Activated CD4-positive, CD25-positive, alpha-beta regulatory T cell treated with anti-CD3 and anti-CD28 coated beads, Interleukin-2, amount 50 U/mL, for 16 hours (primary cell): ENCODE measurements around the gene CSF3R.

Experiments used
- DNase-seq: peaks from one replicate; pipeline ENCODE4 v3.0.0-alpha.2; 2020; ENCODE audit warnings: low read depth, low spot score

The CSF3R gene

DNA sequence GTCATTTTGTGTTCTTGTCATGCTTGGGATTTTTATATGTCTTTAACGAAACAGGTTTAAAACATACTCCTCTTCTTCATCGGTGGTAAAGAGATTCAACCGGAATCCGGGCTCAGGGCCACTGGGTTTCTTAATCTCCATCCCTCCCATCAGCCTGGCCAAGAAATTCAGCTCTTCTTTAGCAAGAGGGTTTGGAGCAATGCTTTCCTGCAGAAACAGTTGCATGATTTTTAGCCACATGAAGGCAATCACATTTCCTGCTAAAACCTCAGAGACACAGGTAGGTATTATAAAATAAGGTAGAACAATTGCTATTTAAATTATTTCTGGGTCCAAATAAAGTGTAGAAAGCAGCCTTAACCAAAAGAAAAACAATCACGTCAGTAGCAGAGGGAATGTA is 62.3 kb downstream of the CSF3R start:
- no peak for DNase-seq

DNA sequence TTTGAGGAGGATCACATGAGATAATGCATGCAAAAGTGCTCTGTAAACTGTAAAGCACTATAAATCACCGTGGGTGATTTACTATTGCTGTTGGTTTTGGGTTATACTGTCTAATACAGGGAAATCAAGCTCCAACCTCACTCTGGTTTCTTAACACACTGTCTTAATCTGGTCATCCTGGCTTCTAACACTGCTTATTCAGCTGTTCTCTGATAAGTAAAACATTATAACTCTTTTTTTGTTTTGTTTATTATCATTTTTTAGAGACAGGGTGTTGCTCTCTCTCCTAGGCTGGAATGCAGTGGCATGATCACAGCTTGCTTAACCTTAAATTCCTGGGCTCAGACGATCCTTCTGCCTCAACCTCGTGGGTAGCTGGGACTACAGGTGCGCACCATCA is 63.1 kb downstream of the CSF3R start:
- no peak for DNase-seq

DNA sequence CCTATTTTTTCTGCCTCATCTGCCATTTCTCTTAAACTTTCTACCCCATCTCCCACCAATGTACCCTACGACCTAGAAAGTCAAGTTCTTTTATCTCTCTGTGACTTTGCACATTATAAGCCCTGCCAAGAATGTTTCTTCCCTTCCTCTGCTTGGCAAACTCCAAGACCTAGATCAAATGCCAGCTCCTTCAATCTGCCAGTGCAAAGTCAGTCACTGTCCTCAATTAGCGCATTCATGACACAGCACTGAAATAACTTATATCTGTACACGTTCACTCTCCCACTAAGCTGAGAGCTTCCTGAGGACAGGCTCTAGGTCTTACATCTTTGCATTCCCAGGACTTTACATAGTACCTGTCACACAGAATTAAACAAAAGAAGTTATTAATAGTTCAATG is 63.6 kb downstream of the CSF3R start:
- no peak for DNase-seq

- no peak for DNase-seq
These were observed 64.8 kb downstream of the CSF3R start for GRCh38 chr1:36417931-36418330.
